K562 (cell line): ENCODE results near the gene TMEM154.

ENCODE experiments used
- CREM ChIP-seq: IDR thresholded peaks from 2 replicates; pipeline ENCODE4 v1.6.1; 2014; ENCODE audit warnings: antibody characterized with exemption, low read depth
- GATAD2A ChIP-seq: fragments of 450-650 bp; IDR thresholded peaks from 2 replicates; pipeline ENCODE4 v1.6.1; 2017
- HNRNPK ChIP-seq: fragments of 200-400 bp; formaldehyde crosslinking; IDR thresholded peaks from one replicate; pipeline ENCODE4 v1.6.1; 2018; ENCODE audit warnings: mild to moderate bottlenecking, low read depth, low read length; ENCODE audit not compliant: poor library complexity, severe bottlenecking
- KLF16 ChIP-seq: IDR thresholded peaks from 2 replicates; pipeline ENCODE4 v1.6.1; 2016; ENCODE audit warnings: antibody characterized with exemption
- MTF1 ChIP-seq: fragments of 250-450 bp; sonication (Bioruptor Pico); IDR thresholded peaks from 2 replicates; pipeline ENCODE4 v1.9.0; 2021; ENCODE audit warnings: moderate library complexity, mild to moderate bottlenecking, inconsistent platforms, borderline replicate concordance
- MYC ChIP-seq, 2 experiments: fragments of 250-450 bp in 1 of 2; sonication (Bioruptor Pico) in 1 of 2; IDR thresholded peaks; 2 replicates each; pipeline versions ENCODE4 v1.5.1 to v1.6.1; 2012 to 2021; ENCODE audit warnings: low read depth in 2 of 2, borderline replicate concordance in 1 of 2, improper control_type of control experiment in 1 of 2, low read length in 1 of 2, mild to moderate bottlenecking in 1 of 2, moderate library complexity in 1 of 2
- SP1 ChIP-seq: sonication (generic); formaldehyde crosslinking; IDR thresholded peaks from 2 replicates; pipeline ENCODE4 v1.8.1; 2022; ENCODE audit warnings: mild to moderate bottlenecking, missing genetic modification reagents
- TF ChIP-seq, protein P1 (sequence below), 3 experiments: IDR thresholded peaks in 2 of 3; conservative IDR thresholded peaks in 1 of 3; 2 replicates each; pipeline ENCODE4 v1.5.1; 2011 to 2012; ENCODE audit warnings: low read length in 3 of 3, mild to moderate bottlenecking in 3 of 3, control low read depth in 2 of 3, improper control_type of control experiment in 1 of 3, inconsistent platforms in 1 of 3, low read depth in 1 of 3, mixed read lengths in 1 of 3, moderate library complexity in 1 of 3; ENCODE audit not compliant: insufficient read depth in 2 of 3
- TF ChIP-seq, protein P2 (sequence below): sonication (generic); formaldehyde crosslinking; IDR thresholded peaks from 2 replicates; pipeline ENCODE4 v1.8.1; 2023; ENCODE audit warnings: mild to moderate bottlenecking, missing genetic modification reagents
- TF ChIP-seq, protein P3 (sequence below), 2 experiments: fragments of 450-650 bp in 1 of 2; IDR thresholded peaks; 2 replicates each; pipeline ENCODE4 v1.6.1; 2011 to 2017; ENCODE audit warnings: low read depth in 2 of 2, antibody characterized with exemption in 1 of 2, borderline replicate concordance in 1 of 2, low read length in 1 of 2, mild to moderate bottlenecking in 1 of 2, mixed read lengths in 1 of 2; ENCODE audit not compliant: control insufficient read depth in 1 of 2

DNA sequence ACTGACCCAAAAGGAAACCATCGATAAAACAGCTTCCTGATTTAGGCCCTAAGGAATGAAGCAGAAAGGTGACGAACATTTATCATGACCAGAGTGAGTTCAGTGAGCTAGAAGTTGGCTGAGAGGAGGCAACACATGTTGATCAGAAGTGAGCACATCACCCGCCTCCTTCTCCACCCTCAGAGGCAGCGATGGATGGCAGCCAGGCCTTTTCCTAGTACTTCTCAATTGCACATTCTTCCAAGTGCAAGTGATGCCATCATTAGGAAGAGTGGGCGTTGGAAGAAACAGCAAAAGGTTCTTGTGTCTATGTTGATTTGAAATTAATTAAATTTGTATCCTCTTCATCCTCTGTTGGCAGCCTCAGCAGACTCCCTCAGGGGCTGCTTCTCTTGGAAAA, 51.7 kb downstream of the TMEM154 start:
- TF ChIP-seq, protein P1, sequence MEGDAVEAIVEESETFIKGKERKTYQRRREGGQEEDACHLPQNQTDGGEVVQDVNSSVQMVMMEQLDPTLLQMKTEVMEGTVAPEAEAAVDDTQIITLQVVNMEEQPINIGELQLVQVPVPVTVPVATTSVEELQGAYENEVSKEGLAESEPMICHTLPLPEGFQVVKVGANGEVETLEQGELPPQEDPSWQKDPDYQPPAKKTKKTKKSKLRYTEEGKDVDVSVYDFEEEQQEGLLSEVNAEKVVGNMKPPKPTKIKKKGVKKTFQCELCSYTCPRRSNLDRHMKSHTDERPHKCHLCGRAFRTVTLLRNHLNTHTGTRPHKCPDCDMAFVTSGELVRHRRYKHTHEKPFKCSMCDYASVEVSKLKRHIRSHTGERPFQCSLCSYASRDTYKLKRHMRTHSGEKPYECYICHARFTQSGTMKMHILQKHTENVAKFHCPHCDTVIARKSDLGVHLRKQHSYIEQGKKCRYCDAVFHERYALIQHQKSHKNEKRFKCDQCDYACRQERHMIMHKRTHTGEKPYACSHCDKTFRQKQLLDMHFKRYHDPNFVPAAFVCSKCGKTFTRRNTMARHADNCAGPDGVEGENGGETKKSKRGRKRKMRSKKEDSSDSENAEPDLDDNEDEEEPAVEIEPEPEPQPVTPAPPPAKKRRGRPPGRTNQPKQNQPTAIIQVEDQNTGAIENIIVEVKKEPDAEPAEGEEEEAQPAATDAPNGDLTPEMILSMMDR (IDR thresholded peaks at IDR 0.05 in 2 of 3, conservative IDR thresholded peaks at IDR 0.05 in 1 of 3; ENCODE audit: insufficient read depth in 2 of 3, low read depth in 1 of 3, low read length in 3 of 3): no peak
- TF ChIP-seq MYC (IDR thresholded peaks at IDR 0.05; ENCODE audit: low read depth, low read length): no peak
- TF ChIP-seq MYC (CRISPR knock-in tag; IDR thresholded peaks at IDR 0.05; ENCODE audit: borderline replicate concordance, low read depth): no peak
- TF ChIP-seq, protein P2, sequence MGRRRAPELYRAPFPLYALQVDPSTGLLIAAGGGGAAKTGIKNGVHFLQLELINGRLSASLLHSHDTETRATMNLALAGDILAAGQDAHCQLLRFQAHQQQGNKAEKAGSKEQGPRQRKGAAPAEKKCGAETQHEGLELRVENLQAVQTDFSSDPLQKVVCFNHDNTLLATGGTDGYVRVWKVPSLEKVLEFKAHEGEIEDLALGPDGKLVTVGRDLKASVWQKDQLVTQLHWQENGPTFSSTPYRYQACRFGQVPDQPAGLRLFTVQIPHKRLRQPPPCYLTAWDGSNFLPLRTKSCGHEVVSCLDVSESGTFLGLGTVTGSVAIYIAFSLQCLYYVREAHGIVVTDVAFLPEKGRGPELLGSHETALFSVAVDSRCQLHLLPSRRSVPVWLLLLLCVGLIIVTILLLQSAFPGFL (CRISPR knock-in tag): no peak
- TF ChIP-seq, protein P3, sequence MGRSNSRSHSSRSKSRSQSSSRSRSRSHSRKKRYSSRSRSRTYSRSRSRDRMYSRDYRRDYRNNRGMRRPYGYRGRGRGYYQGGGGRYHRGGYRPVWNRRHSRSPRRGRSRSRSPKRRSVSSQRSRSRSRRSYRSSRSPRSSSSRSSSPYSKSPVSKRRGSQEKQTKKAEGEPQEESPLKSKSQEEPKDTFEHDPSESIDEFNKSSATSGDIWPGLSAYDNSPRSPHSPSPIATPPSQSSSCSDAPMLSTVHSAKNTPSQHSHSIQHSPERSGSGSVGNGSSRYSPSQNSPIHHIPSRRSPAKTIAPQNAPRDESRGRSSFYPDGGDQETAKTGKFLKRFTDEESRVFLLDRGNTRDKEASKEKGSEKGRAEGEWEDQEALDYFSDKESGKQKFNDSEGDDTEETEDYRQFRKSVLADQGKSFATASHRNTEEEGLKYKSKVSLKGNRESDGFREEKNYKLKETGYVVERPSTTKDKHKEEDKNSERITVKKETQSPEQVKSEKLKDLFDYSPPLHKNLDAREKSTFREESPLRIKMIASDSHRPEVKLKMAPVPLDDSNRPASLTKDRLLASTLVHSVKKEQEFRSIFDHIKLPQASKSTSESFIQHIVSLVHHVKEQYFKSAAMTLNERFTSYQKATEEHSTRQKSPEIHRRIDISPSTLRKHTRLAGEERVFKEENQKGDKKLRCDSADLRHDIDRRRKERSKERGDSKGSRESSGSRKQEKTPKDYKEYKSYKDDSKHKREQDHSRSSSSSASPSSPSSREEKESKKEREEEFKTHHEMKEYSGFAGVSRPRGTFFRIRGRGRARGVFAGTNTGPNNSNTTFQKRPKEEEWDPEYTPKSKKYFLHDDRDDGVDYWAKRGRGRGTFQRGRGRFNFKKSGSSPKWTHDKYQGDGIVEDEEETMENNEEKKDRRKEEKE (IDR thresholded peaks at IDR 0.05; ENCODE audit: borderline replicate concordance in 1 of 2, control insufficient read depth in 1 of 2, low read depth in 2 of 2, low read length in 1 of 2): no peak
- no peak for TF ChIP-seq SP1
- no peak for TF ChIP-seq MTF1
- no peak for TF ChIP-seq KLF16
- TF ChIP-seq GATAD2A: no peak
- TF ChIP-seq HNRNPK: no peak
- no peak for TF ChIP-seq CREM
